ENCODE results near the gene LSM3.
"Not testable (repeated sequence)": the region's sequence is repeated elsewhere in the genome, so short reads cannot be mapped to it uniquely, and the experiment has no call there.

LSM3 gene

DNA sequence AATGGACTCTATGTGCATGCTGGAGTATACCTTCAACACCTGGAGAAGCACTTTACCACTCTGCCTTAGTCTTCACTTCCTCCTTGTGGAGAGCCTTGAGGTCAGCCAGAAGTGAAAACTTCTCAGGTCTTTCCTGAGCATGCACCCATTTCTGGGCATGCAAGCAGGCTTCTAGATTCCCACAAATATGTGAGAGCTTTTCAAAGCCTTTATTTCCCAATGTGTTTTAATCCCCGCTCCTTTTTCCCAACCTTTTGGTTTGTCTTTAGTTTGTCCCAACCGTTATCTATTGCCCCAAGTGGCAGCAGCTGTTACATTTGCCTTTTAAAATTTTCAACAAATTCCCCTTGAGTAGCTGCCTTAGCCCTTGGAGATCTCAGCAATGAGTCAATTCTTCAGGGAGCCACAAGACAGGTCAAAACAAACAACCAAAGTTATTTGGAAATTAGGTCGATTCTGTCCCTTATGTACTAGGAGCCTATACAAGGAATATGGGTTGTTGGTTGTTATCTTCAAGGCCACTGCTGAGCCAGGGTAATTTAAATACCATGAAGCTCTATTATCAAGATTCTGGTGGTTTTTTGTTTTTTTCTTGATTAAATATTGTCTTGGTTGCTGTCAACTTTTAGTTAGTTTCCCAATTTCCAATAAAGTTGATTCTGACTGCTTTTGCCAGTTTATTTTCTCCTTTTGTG is 44.4 kb downstream of the LSM3 start:
- DNase-seq, result no peak

DNA sequence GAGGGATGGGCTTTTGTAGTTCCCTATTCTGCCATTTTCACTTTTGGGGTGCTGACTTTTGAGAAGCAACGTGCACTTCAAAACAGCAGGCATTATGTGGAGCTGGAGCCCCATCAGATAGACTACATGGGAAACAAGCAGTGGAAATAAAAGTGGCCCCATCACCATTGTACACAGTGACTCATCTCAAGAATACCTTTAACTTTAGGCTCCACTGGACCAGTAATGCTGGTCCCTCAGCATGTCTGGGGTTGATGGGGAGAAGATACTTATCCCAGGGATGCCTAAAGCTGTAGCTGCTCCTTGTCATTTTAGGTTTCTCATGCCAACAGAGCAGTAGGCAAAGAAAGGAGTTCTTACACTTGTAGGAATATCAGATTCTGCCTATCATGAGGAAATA is 45.0 kb downstream of the LSM3 start:
- peak in 1 of 2 donors; percentile 18 for DNase-seq

DNA sequence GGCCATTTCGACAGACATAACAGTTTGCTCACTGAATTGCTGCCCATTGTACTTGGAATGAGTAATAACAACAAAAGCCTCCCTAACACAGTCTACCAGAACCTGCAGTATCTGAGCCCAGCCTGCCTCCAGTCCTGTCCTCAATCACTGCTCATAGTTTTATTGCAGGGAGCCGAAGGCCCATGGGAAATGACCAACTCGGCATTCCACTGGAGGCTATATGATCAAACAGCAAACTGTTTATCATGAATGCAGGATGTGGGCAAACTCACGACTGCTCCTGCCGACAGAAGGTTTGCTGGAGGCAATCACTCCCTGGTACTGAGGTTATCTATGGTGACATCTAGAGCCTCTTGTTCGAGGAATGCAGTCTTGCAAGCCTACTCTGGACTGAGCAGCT is 46.3 kb downstream of the LSM3 start:
- DNase-seq, result no peak

DNA sequence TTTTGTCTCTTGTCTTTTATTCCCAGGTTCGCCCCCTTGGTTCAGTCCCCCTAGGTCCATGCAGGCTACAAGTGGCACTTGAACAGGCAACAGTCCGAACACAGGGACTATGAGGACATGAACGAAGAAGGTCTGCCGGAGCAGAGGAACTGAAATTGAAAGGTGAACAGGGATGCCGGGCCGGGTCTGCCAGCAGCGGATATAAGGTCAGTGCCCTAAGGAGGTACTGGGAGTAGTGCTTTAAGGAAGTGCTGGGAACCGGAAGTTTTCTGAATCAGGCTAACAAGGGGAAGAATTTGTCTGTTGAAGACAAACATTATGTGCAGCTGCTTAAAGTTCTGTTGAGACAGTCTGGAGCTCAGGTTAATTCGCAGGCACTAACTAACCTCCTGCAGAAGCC is 46.8 kb downstream of the LSM3 start:
- peak in 1 of 2 donors; percentile 50 for DNase-seq

DNA sequence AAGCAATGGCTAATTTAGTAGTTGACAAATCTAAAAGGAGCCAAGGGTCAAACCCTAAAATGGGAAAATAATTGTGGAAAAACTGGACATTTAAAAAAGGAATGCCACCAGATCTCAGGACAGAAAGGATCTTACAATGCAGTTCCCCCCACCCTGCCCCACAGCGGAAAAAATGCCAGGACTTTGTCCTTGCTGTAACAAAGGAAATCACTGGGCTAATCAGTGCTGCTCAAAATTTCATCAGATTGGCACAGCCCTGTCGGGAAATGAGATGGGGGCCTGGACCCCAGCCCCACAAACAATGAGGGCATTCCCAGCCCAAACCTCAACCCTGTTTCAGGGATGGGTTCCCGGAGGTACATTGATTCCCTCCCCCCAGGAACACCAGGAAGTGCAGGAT is 47.7 kb downstream of the LSM3 start:
- DNase-seq, result not testable (repeated sequence)

DNA sequence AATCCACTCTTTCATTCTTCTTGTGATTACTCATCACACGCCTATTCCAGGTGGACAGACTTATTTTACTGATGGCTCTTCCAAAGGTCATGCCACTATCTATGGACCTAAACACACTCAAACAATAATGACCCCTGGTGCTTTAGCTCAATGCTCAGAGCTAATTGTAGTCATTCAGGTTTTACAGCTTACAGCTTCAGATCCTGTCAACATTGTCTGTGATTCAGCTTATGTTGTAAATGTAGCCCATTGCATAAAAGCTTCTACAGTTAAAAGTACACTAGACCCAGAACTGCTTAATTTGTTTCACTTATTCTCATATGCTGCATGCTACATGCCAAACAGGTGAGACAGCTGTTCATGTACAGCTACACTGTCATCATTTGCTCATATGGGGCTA is 49.2 kb downstream of the LSM3 start:
- no peak for DNase-seq

DNA sequence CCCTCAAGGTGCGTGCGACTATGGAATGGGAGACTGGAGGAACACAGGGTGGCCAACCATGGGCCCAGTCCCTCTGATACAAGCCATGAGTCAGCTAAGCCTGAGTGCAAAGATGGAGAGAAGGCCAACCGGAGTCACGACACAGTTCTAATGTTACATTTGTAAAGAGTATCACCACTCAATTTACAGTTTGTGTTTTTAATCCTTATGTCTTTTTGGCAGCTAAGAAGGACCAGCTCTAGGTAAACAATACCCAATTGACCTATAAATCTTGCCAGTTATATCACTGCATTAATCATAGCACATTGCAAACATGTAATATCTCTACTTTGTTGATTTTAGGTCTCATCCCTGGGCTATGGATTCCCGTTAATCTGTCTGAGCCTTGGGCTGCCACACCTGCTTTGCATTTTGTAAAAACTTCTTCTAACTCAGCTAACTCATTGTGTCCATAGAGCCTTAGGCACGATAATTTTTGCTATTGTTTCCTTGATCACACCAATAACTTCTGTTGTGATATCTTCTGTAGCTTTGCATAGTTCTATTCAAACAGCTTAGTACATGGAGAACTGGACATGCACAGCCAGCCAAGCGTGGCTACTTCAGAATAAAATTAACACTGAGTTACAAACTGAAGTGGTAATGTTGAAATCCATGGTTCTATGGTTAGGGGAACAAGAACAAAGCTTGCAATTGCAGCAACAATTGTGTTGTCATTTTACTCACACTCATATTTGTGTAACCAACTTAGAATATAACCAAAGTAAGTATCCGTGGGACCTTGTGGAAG is 50.3 kb downstream of the LSM3 start:
- DNase-seq, result no peak

DNA sequence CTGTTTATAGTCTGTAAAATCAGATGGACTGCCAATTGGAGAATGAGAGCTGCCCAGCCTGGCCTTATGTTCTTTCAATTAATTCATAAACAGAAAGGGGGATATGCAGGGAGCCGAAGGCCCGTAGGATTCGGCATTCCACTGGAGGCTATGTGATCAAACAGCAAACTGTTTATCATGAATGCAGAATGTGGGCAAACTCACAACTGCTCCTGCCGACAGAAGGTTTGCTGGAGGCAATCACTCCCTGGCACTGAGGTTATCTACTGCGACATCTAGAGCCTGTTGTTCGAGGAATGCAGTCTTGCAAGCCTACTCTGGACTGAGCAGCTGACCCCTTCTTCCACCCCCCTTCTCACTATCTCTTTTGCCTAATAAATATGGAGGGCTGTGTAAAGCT is 51.1 kb downstream of the LSM3 start:
- not testable (repeated sequence) for DNase-seq

DNA sequence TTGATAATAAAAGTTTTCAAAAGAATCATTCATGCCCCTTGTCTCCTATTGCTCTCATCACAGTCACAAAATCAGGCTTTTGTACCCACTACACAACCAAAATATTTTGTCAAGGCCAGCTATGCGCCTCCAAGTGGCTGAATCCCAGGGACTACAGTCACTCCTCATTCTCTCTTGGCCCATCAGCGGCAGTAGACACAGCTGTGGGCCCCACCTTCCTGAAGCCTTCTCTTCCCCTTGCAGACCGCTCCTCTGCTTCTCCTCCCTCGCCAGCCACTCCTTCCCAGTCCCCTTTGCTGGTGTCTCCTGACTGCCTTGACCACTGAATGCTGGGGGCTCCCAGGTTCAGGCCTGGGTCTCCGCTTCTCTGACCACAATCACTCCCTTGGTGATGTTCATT is 52.1 kb downstream of the LSM3 start:
- DNase-seq, result no peak

DNA sequence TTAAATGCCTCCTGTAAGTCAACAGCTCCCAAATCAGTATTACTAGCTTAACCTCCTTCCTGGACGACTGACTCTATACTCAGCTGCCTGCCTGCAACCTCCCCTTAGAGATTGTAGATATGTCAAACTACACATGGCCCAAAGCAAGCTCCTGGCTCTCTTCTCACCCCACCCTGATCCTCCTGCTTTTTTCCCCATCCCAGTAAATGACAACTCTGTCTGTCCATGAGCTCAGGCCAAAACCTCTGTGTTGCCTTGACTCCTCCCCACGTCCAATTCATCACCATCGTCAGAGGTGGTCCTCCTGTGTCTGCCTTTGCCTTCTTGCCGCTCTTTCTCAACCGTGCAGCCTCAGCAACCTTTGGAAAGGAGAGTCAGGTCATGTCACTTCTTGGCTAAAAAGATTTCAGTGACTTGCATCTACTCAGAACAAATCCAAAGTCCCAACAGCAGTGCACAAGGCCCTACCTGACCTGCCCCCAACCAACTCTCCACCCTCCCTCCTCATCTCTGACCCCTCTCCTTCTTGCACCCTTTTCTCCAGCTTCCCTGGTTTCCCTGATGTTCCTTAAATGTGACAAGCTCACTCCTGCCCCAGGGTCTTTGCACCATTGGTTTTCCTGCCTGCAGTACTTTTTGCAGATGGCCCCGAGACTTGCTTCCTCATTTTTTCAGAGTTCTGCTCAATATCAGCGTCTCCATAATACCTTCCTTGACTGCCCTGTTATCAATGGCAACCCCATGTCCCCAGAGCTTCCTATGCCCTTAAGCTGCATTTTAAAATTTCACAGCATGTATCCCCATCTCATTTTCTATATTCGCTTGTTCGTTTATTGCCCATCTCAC is 52.8 kb downstream of the LSM3 start:
- DNase-seq, result no peak

DNA sequence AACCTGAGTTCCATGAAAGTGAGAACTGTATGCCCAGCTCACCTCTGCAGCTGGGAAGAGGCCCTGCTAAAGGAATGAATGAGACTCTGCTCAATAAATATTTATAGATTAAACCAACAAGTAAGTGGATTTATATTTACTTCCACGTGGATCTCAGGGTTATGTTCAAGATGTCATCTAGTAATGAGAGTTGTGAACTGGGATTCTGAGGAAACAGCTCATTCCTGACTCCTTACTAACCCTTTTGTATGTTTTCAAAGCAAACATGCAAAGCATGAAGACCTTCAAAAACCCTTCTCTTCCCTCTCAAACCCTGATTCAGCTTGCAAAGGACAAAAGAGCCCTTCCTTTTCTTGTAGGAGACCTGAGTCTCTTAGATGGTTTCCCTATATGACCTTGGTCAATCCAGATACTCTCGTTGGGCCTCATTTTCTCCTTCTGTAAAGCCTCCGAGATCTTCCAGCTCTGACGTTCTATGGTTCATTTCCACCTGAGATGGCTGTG is 53.4 kb downstream of the LSM3 start:
- no peak for DNase-seq

DNA sequence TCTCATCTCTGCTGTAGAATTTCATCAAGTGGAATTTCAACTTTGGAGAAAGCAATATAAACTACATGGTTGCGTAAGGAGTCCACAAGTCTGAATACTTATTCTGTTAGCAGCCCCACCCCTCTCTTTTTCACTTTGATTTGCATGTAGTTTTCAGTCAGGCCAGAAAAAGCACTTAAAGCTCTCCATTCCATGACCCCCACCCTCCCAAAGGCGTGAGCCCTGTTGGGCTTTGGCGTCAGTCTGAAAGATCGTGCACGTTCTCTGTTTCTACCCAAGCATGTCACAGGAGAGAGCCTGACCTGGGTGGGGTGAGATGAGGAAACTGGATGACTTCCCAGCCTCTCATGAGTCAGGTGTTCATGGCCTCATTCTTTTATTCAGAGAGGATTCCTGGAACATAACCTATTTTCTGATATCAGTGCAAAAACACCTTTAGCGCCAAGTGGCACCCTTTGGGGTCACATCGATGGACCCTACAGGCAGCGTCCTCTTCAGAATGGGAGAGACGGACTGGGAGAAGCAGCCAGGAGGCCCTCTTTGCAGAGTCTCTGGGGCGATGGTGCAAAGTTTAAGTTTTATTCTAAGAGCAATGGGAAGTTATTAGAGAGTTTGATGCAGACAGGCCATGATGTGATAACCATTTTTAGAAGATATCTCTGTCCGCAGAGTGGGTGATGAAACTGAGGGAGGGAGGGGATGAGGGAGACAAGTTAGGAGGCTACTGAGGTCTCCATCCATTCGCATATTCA is 55.8 kb downstream of the LSM3 start:
- no peak for DNase-seq

DNA sequence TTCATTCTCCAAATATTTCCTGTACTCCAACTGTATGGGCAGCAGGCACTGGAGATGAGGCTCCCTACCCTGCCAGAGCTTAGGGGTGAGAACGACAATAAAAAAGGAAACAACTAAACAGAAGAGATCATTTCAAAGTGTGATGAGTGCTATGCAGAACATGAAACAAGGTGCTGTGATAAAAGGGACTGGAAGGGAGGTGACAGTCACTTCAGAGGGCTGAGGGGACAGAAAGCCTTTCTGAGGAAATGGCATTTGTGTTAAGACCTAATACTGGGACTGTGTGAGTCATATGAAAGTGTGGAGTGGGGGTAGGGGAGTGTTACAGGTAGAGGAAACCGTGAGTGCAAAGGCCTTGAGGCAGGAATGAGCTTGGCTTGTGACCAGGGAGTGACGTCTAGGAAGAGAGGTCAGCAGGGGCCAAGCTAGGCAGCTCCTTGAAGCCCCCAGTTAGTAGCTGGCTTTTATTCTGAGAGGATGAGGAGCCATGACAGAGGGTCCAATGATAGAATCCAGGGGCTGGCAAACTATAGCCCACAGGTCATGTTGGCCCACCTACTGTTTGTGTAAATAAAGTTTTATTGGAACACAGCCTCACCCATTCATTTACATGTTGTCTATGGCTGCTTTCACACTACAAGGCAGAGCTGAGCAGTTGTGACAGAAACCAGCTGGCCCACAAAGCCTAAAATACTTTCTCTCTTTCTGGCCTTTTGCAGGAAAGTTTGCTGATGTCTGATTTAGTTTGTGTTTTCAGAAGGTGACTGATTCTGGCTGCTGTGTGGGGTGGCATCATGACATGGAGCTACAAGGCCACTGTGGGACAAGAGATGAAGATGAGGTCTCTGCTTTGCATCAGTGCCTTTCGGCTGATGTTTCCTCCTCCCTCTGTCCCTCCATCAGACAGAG is 56.6 kb downstream of the LSM3 start:
- no peak for DNase-seq

DNA sequence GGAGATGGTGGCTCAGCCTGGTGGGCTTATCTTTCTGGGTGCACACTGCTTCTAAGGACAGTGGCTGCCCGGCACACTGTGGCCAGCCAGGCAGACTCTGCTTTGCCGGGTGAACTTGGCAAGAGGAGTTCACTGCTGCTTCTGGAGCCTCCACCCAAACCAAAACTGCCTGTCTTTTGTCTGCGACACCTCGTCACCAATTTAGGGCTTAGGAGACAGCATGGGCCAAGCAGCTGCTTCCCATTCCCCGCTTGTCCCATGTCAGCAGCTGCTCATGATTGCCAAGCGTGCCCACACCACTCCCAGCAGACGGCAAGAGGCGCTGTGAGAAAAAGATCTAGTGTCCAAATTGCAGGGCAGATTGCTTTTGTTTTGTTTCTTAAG is 57.3 kb downstream of the LSM3 start:
- DNase-seq, result no peak

DNA sequence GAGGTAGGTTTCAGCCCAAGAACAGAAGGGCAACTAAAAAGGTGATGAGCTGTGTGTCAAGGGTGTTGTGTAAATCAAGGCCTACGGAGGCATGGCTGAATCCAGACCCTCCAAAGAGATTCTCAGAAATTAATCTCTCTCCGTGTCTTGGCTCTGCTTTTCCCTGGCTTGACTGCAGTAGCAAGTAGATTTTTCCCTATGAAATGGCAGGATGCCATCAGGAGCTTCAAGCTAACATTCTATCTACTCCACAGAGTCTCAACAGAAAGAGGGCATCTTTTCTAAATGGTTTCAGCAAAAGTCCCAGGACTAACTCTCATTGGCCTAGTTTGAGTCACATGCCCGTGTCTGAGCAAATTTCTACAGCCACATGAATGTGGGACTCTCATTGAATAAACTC is 58.3 kb downstream of the LSM3 start:
- no peak for DNase-seq

DNA sequence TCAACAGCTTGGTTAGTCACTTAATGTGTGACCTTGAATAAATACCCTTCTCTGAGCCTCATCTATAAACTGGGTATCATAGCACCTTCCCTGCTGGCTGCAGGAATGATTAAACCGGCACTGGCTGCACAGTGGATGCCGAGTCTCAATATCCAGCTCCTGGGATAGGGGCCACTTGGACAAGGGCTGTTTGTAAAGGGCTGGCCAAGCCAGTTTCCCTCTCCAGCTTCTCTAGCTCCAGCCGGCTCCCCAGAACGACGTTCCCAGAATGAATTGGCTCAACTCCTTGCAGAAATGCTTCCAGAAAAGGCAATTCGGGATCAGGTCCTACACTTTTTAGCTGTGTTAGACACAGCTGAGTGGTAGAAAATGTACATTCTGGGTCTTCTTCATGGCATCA is 58.8 kb downstream of the LSM3 start:
- DNase-seq, result no peak

DNA sequence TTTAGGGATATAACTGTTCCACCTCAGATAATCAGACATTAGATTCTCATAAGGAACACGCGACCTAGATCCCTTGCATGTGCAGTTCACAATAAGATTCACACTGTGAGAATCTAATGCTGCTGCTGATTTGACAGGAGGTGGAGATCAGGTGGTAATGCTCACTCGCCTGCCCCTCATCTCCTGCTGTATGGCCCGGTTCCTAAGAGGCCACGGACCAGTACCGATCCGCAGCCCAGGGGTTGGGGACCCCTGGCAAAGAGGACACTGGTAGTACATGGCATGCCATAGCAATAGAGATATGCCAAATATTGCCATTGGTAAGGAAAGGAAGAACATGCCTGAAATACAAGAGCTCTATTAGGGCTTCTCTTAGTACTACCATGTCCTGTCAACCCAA is 59.7 kb downstream of the LSM3 start:
- no peak for DNase-seq

DNA sequence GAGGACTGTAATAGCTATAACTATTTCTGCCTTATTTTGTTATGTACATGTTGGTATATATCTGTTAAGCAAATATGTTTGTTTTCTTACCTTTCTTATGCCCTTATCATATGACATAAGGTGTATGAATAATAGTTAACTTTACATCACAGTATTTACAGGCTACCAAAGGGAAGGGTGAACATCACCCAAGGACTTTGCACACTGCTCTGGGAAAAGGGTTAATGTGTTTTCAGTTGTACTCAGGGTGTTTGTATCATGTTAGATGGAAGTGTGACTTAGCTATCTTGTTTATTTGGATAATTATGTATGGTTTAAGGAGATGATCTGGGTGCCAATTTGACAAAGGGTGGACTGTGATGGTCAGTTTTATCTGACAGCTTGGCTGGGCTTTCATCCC is 60.3 kb downstream of the LSM3 start:
- DNase-seq, result no peak

DNA sequence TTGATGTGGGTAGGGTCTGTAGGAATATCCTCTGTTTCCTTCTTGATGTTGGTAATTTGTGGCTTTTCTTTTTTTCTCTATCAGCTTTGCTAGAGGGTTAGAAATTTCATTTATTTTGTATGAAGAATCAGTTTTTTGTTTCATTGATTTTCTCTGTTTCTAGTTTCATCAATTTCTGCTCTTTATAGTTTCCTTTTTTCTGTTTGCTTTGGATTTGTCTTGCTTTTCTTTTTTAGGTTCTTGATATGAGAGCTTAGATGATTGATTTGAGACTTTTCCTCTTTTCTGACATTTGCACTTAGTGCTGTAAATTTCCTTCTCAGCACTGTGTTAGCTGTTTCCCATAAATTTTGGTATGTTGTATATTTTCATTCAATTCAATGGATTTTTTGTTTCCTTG is 61.3 kb downstream of the LSM3 start:
- DNase-seq, result no peak

DNA sequence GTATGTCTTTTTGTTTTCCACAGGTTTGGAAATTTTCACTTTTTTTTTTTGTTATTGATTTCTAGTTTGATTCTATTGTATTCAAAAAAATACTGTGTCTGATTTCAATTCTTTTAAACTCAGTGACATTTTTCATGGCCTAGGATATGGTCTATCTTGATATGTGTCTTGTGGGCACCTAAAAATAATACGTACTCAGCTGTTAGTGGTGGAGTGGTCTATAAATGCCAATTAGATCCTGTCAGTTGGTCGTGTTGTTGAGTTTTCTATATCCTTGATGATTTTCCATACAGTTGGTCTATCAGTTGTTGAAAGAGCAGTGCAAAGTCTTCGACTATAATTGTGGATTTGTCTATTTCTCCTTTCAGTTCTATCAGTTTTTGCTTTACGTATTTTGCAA is 61.7 kb downstream of the LSM3 start:
- DNase-seq, result no peak

DNA sequence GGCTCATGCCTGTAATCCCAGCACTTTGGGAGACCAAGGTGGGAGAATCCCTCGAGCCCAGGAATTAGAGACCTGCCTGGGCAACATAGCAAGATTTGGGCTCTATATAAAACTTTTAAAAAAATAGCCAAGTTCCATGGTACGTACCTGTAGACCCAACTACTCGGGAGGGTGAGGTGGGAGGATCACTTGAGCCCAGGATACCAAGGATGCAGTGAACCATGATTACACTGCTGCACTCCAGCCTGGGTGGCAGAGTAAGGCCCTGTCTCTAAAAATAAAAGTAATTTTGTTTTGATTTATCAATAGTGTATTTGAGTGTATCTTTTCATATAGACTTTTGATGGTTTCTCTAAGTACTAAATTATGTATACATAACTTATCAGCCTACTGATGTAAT is 63.1 kb downstream of the LSM3 start:
- no peak for DNase-seq

Data from bone marrow (tissue), 2 donors.